Subcutaneous adipose tissue (tissue), 4 donors: Measurements from ENCODE around the gene DDAH1. TPM values are rescaled to one million over a fixed set of nuclear protein-coding genes. Genes with fewer than 3 reads are reported as not detected.

ENCODE experiments used
- CTCF ChIP-seq: fragments of 450-650 bp; IDR thresholded peaks from one replicate; pipeline ENCODE4 v1.5.1; 2016; ENCODE audit warnings: low read depth, mild to moderate bottlenecking, control low read depth, antibody characterized with exemption, moderate library complexity
- total RNA-seq, 4 donors: library from RNA; depleted of rRNA; stranded (reverse); fragments of >200 nt; gene quantifications; one replicate each; pipeline ENCODE4 v1.1.0, GENCODE V29; 2016

DDAH1 gene
- total RNA-seq, 4 donors from 2014 or later = 13.9 to 27.6 (median 14.3) TPM

- TF ChIP-seq CTCF = no peak
These were observed 26.6 kb downstream of the DDAH1 start for GRCh38 chr1:85438353-85438752.

- no peak for TF ChIP-seq CTCF
These were observed 27.8 kb downstream of the DDAH1 start for GRCh38 chr1:85437139-85437538.

GRCh38 chr1:85433096-85433495 is 31.9 kb downstream of the DDAH1 start:
- TF ChIP-seq CTCF = no peak

GRCh38 chr1:85428471-85429089 is 36.4 kb downstream of the DDAH1 start:
- no peak for TF ChIP-seq CTCF

- no peak for TF ChIP-seq CTCF
These were observed 37.1 kb downstream of the DDAH1 start for GRCh38 chr1:85427849-85428248.

- TF ChIP-seq CTCF = no peak
These were observed 37.6 kb downstream of the DDAH1 start for GRCh38 chr1:85427331-85427730.

- no peak for TF ChIP-seq CTCF
These were observed 43.8 kb downstream of the DDAH1 start for GRCh38 chr1:85421179-85421578.
